Ovary (tissue), 3 donors: ENCODE data around the gene LCOR.

ENCODE experiments used
- POLR2A ChIP-seq: fragments of 450-650 bp; IDR thresholded peaks from one replicate; pipeline ENCODE4 v1.6.1; 2017; ENCODE audit warnings: antibody characterized with exemption, mild to moderate bottlenecking, moderate library complexity
- TF ChIP-seq, protein P1 (sequence below), 3 donors: fragments of 450-650 bp in 2 of 3; fragments of 200-600 bp in 1 of 3; IDR thresholded peaks; one replicate each; pipeline versions ENCODE4 v1.5.1 to v1.8.0; 2016 to 2022; ENCODE audit warnings: antibody characterized with exemption in 3 of 3, mild to moderate bottlenecking in 1 of 3
- donor health status: DM: no; HTN: no; CAD: no.

DNA sequence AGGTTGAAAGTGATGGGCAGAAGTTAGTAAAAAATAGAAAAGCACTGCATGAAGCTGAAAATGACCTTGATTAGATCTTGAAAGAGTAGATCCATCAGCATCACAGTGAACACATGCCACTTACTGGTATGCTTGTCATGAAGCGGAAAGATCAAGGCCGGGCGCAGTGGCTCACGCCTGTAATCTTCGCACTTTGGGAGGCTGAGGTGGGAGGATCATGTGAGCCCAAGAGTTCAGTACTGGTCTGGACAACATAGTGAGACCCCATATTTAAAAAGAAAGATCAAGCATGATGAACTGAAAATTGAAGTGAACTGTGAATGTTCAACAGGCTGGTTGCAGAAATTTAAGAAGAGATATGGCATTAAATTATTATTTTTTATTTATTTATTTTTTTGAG, 18.0 kb downstream of the LCOR start:
- TF ChIP-seq, protein P1, sequence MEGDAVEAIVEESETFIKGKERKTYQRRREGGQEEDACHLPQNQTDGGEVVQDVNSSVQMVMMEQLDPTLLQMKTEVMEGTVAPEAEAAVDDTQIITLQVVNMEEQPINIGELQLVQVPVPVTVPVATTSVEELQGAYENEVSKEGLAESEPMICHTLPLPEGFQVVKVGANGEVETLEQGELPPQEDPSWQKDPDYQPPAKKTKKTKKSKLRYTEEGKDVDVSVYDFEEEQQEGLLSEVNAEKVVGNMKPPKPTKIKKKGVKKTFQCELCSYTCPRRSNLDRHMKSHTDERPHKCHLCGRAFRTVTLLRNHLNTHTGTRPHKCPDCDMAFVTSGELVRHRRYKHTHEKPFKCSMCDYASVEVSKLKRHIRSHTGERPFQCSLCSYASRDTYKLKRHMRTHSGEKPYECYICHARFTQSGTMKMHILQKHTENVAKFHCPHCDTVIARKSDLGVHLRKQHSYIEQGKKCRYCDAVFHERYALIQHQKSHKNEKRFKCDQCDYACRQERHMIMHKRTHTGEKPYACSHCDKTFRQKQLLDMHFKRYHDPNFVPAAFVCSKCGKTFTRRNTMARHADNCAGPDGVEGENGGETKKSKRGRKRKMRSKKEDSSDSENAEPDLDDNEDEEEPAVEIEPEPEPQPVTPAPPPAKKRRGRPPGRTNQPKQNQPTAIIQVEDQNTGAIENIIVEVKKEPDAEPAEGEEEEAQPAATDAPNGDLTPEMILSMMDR (IDR thresholded peaks at IDR 0.05), result no peak
- no peak for TF ChIP-seq POLR2A
